KOPT-K1 (cell line): ENCODE measurements around the gene PALM.

Source experiments
- H3K27ac ChIP-seq: fragments of 200-600 bp; sonication (generic); 2 replicates; pipeline ENCODE4 v1.5.1; 2016; ENCODE audit warnings: antibody characterized with exemption, mild to moderate bottlenecking, low read depth, low read length; ENCODE audit not compliant: poor library complexity, severe bottlenecking
- H3K36me3 ChIP-seq: fragments of 200-600 bp; sonication (generic); 2 replicates; pipeline ENCODE4 v1.5.1; 2017; ENCODE audit warnings: antibody characterized with exemption, mild to moderate bottlenecking, low read length, moderate library complexity; ENCODE audit not compliant: insufficient read depth
- H3K9me3 ChIP-seq: fragments of 200-600 bp; sonication (generic); 2 replicates; pipeline ENCODE4 v1.5.1; 2017; ENCODE audit warnings: antibody characterized with exemption, low read length, mild to moderate bottlenecking; ENCODE audit not compliant: insufficient read depth, poor library complexity, severe bottlenecking

PALM gene

GRCh38 chr19:747432-748273 lies 38.9 kb downstream of the PALM start:
- Histone ChIP-seq H3K27ac (no peak overlapping the region), H3K36me3 (no peaks in the 10 kb centered on the region), H3K9me3 (peaks cover 18% of the 10 kb centered on the region)

DNA sequence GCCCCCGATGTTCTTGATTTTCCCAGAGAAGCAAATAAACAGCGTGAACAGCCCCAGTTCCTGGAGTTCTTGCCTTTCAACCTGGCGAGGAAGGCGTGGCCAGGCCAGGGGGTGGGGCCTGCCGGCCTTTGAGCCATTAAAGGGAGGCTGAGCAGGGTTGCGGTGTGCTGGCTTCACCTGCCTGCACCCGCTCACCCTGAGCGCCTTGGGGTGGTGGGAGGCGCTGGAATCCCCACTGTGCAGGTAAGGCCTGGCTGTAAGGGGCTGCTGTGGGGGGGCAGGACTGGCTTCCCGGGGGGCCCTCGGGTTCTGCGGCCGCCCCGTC lies 39.5 kb downstream of the PALM start:
- Histone ChIP-seq H3K27ac (no peak overlapping the region), H3K9me3 (peaks cover 18% of the 10 kb centered on the region), H3K36me3 (no peaks in the 10 kb centered on the region)

- Histone ChIP-seq H3K9me3 (peaks cover 18% of the 10 kb centered on the region), H3K27ac (no peak overlapping the region)
Observed at GRCh38 chr19:749811-750210, 41.1 kb downstream of the PALM start.

DNA sequence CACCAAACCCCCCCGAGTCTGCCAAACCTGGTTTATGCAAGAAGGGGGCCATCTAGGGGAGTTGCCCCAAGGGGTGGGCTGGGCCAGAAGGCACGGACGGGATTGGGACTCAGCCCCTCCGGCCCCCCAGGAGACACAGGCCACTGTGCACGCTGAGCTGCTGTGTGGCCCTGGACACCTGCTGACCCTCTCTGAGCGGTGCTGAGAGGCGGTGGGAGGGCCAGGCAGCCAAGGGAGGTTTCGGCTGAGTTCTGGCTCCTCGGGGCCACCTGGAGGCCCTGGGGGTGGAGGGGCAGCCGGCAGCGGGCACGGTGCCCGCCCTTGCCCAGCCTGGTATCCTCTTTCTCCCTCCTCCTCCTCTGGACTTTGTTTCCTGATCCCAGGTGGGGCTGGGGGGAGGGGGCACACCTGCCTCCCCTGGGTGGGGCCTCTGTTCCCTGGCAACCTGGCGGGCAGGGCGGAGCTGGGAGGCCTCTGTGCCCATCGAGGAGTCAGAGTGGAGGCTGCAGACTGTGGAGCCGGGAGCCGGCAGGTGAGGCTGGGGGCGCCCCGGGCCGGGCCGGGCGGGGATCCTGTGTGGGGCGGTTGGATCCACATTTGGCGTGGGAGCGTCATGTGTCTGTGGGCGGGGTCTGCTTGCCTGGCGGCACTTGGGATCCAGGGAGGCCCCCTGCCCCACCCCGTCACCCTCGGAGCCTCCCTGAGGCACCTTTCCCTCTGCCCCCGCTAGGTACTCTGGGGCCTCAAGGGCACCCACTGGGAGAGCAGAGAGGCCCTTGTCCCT lies 42.1 kb downstream of the PALM start, which contains the start of gene MISP:
Gene MISP, plus strand, starts transcription at position 473 of the 784 bp plus-strand sequence. CDS start 5,835 bp downstream, outside the sequence.
- no peaks in the 10 kb centered on the region for H3K36me3 ChIP-seq
- H3K27ac ChIP-seq: no peak within 1 kb of the TSS
- H3K9me3 ChIP-seq: peaks cover 18% of the 10 kb centered on the region

More at GRCh38 chr19:749811-750210, 41.1 kb downstream of the PALM start:
- no peaks in the 10 kb centered on the region for H3K36me3 ChIP-seq

DNA sequence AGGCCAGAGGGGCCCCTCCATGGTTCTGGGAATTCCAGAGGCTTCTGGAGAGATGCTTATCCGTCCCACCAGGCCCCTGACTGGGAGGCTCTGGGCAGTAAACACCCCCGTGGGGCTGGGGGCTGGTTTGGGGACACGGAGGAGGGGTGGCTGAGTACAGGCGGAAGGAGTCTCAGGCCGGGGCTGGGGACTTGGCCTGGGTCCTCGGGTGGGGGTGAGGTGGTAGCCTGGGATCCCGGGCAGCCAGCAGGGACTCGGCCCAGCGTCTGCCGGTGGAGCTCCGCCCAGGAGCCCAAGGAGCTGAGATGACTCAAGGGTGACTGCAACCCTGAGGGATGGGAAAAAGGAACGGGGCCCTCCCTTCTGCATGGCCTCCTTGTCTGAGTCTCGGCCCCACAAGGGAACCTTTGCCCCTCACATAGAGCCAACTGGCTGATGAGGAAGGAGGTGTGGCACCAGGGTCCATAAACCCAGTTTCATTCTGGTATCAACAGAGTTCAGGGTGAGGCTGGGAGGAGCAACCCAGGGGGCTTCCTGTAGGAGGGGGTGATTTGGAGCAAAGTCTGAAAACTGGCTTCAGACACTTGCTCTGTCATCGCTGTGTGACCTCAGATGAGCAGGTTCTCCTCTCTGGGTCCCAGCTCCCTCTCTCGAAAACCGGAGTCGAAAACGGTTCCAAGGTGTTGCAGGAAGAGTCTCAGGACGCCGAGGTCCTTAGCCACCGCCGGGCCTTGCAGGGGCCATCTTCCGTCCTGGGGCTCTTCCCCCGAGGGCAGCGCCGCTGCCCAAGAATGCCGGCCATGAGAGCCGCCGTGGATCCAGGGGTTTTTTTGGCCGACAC lies 43.0 kb downstream of the PALM start:
- Histone ChIP-seq H3K36me3 (no peaks in the 10 kb centered on the region), H3K27ac (no peak overlapping the region), H3K9me3 (peaks cover 14% of the 10 kb centered on the region)

DNA sequence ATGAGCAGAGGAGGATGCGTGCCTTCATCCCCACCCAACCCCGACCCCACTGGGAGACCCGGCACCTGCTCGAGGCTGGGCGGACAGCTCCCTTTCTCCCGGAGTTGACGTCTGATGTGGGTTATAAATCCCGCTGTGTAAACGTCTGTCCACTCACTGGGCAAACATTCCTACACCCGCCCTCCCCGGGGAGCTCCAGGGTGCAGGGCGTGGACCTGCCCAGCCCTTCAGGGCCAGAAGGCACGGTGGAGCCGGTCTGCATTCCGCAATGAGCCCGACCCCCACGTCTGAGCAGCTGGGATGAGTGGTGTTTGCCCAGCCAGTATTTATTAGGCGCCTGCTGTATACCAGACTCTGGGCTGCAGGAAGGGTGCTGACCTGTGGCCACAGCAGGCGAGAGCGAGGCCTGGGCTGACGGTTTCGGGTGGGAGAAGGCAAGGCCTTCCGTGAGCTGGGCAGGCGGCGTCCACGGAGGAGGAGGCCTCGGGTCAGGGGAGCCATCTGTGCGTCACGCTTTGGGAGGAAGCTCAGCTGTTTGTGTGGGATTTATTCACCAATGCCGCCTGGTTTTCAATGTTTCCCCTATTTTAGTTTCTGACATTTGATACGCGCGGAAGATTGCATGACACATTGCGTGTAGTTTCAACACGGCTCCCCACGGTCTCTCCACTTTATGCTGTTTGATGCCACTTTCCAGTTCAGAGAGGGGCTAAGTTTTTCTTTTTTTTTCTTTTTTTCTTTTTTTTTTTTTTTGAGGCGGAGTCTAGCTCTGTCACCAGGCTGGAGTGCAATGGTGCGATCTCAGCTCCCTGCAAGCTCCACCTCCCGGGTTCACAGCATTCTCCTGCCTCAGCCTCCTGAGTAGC lies 44.1 kb downstream of the PALM start:
- Histone ChIP-seq H3K27ac (no peak overlapping the region), H3K9me3 (peaks cover 11% of the 10 kb centered on the region), H3K36me3 (no peaks in the 10 kb centered on the region)

DNA sequence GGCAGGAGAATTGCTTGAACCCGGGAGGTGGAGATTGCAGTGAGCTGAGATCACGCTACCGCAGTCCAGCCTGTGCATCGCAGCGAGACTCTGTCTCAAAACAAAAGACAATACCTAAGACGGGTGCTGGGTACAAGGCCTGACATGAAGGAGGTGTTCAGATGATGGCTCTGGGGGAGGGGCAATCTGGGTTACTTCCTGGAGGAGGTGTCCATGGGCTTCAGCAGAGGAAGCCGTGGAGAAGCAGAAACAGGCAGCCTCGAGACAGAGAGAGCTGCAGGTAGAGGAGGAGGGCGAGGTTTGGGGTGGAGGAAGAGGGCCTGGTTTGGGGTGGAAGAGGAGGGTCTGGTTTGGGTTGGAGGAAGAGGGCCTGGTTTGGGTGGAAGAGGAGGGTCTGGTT lies 45.8 kb downstream of the PALM start:
- H3K27ac ChIP-seq: no peak overlapping the region
- peaks cover 19% of the 10 kb centered on the region for H3K9me3 ChIP-seq
- no peaks in the 10 kb centered on the region for H3K36me3 ChIP-seq

DNA sequence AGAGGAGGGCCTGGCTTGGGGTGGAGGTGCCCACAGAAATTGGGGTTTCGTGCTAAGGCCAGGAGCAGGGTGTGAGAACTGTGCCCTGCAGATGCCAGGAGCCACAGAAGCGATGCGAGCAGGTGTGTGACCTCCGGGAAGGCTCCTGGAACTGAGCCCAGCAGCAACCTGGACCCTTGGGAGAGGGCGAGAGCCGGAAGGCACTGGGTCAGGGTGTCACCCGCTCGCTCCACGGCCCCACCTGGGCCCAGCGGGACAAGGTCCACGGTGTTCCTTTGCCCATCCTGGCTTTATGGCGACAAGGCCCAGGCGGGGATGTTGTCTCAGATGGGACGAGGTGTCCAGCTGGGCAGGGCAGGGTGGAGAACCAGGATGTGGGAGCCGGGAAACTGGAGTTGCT lies 46.3 kb downstream of the PALM start:
- Histone ChIP-seq H3K9me3 (peaks cover 19% of the 10 kb centered on the region), H3K36me3 (no peaks in the 10 kb centered on the region), H3K27ac (no peak overlapping the region)

DNA sequence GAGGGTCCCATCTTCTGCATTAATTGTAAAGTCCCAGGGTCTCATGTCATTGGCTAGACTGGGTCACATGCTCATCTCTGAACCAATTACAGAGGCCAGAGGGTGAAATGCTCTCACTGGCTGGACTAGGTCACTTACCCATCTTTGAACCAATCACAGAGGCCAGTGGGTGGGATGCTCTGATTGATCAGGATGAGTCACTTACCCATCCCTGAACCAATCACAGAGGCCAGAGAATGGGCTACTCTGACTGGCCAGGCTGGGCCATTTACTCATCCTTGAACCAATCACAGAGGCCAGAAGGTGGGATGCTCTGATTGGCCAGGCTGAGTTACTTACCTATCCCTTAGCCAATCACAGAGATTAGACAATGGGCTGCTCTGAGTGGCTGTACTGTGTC lies 47.5 kb downstream of the PALM start:
- no peak overlapping the region for H3K27ac ChIP-seq
- H3K9me3 ChIP-seq: peaks cover 19% of the 10 kb centered on the region
- no peaks in the 10 kb centered on the region for H3K36me3 ChIP-seq

GRCh38 chr19:756821-757688 lies 48.3 kb downstream of the PALM start:
- Histone ChIP-seq H3K36me3 (no peaks in the 10 kb centered on the region), H3K9me3 (peaks cover 19% of the 10 kb centered on the region), H3K27ac (no peak overlapping the region)

DNA sequence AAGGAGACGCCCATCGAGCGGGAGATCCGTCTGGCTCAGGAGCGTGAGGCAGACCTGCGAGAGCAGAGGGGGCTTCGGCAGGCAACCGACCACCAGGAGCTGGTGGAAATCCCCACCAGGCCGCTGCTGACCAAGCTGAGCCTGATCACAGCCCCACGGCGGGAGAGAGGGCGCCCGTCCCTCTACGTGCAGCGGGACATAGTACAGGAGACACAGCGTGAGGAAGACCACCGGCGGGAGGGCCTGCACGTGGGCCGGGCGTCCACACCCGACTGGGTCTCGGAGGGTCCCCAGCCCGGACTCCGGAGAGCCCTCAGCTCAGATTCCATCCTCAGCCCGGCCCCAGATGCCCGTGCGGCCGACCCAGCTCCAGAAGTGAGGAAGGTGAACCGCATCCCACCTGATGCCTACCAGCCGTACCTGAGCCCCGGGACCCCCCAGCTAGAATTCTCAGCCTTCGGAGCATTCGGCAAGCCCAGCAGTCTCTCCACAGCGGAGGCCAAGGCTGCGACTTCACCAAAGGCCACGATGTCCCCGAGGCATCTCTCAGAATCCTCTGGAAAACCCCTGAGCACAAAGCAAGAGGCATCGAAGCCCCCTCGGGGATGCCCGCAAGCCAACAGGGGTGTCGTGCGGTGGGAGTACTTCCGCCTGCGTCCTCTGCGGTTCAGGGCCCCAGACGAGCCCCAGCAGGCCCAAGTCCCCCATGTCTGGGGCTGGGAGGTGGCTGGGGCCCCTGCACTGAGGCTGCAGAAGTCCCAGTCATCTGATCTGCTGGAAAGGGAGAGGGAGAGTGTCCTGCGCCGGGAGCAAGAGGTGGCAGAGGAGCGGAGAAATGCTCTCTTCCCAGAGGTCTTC lies 49.3 kb downstream of the PALM start:
- peaks cover 19% of the 10 kb centered on the region for H3K9me3 ChIP-seq
- no peak overlapping the region for H3K27ac ChIP-seq

GRCh38 chr19:763181-763580 lies 54.4 kb downstream of the PALM start:
- Histone ChIP-seq H3K9me3 (peaks cover 9% of the 10 kb centered on the region), H3K27ac (no peak overlapping the region), H3K36me3 (no peaks in the 10 kb centered on the region)

More for the DNA sequence above, 49.3 kb downstream of the PALM start:
- no peaks in the 10 kb centered on the region for H3K36me3 ChIP-seq

DNA sequence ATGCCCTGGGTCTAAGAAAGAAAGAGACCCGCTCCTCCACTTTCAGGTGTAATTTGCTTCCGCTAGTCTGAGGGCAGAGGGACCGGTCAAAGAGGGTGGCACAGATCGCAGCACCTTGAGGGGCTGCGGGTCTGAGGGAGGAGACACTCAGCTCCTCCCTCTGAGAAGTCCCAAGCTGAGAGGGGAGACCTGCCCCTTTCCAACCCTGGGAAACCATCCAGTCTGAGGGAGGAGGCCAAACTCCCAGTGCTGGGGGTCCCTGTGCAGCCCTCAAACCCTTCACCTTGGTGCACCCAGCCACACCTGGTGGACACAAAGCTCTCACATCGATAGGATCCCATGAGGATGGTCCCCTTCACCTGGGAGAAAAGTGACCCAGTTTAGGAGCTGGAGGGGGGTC lies 55.1 kb downstream of the PALM start:
- H3K27ac ChIP-seq: no peak overlapping the region
- no peaks in the 10 kb centered on the region for H3K36me3 ChIP-seq
- H3K9me3 ChIP-seq: peaks cover 2% of the 10 kb centered on the region
